Fibroblast of lung (primary cell): Measurements from ENCODE around the gene CLEC16A. TPM values are rescaled to one million over a fixed set of nuclear protein-coding genes. Genes with fewer than 3 reads are reported as not detected.

Source experiments
- DNase-seq, 2 donors: peaks; one replicate each; pipeline versions ENCODE4 v3.0.0 to v3.0.0-alpha.2; 2010; ENCODE audit warnings: low read depth in 2 of 2
- H2AFZ ChIP-seq: 2 replicates; pipeline ENCODE4 v1.5.1; 2012; ENCODE audit warnings: low read length, control low read depth, inconsistent platforms
- H3K27ac ChIP-seq: 2 replicates; pipeline ENCODE4 v1.5.1; 2011; ENCODE audit warnings: low read length, control low read depth; ENCODE audit not compliant: insufficient read depth
- H3K27me3 ChIP-seq: 2 replicates; pipeline ENCODE4 v1.5.1; 2011; ENCODE audit warnings: mild to moderate bottlenecking, low read length; ENCODE audit not compliant: control insufficient read depth, insufficient read depth
- H3K36me3 ChIP-seq: 2 replicates; pipeline ENCODE4 v1.5.1; 2011; ENCODE audit warnings: low read length; ENCODE audit not compliant: control insufficient read depth, insufficient read depth
- H3K4me1 ChIP-seq: 2 replicates; pipeline ENCODE4 v1.5.1; 2011; ENCODE audit warnings: low read length; ENCODE audit not compliant: control insufficient read depth, insufficient read depth; ENCODE audit errors: extremely low read depth
- H3K4me2 ChIP-seq: 2 replicates; pipeline ENCODE4 v1.5.1; 2011; ENCODE audit warnings: low read length, control low read depth; ENCODE audit not compliant: insufficient read depth; ENCODE audit errors: extremely low read depth
- H3K4me3 ChIP-seq, 4 experiments: fragments of 200-600 bp in 1 of 4; sonication (generic) in 1 of 4; replicated peaks in 1 of 4; 2 replicates each; pipeline ENCODE4 v1.5.1; 2011 to 2016; ENCODE audit warnings: low read length in 4 of 4, low read depth in 3 of 4, mild to moderate bottlenecking in 3 of 4, control low read depth in 2 of 4, inconsistent platforms in 1 of 4, mixed read lengths in 1 of 4; ENCODE audit not compliant: insufficient read depth in 1 of 4; ENCODE audit errors: control extremely low read depth in 1 of 4
- H3K79me2 ChIP-seq: 2 replicates; pipeline ENCODE4 v1.5.1; 2012; ENCODE audit warnings: mild to moderate bottlenecking, low read length, inconsistent platforms; ENCODE audit not compliant: control insufficient read depth, insufficient read depth
- H3K9ac ChIP-seq: 2 replicates; pipeline ENCODE4 v1.5.1; 2011; ENCODE audit warnings: mild to moderate bottlenecking, low read length, control low read depth; ENCODE audit not compliant: insufficient read depth
- H3K9me3 ChIP-seq: 2 replicates; pipeline ENCODE4 v1.5.1; 2012; ENCODE audit warnings: low read depth, low read length; ENCODE audit not compliant: control insufficient read depth, insufficient read depth
- H4K20me1 ChIP-seq: 2 replicates; pipeline ENCODE4 v1.5.1; 2011; ENCODE audit warnings: low read length; ENCODE audit not compliant: control insufficient read depth, insufficient read depth; ENCODE audit errors: extremely low read depth
- EZH2 ChIP-seq: IDR thresholded peaks from 2 replicates; pipeline ENCODE4 v1.5.1; 2012; ENCODE audit warnings: low read length, control low read depth, mild to moderate bottlenecking; ENCODE audit errors: missing control alignments
- polyA plus RNA-seq, 2 donors: library from polyadenylated mRNA; depleted of rRNA in 1 of 2; stranded (reverse) in 1 of 2; unstranded in 1 of 2; fragments of >200 nt; gene quantifications; 2 replicates each; pipeline ENCODE4 v1.2.1, GENCODE V29; 2011 to 2012; ENCODE audit warnings: missing spikeins in 1 of 2
- total RNA-seq: library from RNA; depleted of rRNA; stranded (reverse); fragments of >200 nt; gene quantifications from 2 replicates; pipeline ENCODE4 v1.2.1, GENCODE V29; 2014
- TF ChIP-seq, protein P1 (sequence below), 2 donors: IDR thresholded peaks in 1 of 2; conservative IDR thresholded peaks in 1 of 2; 1 replicate in 1 of 2; 2 replicates in 1 of 2; pipeline ENCODE4 v1.5.1; 2011 to 2012; ENCODE audit warnings: low read length in 2 of 2, control low read depth in 1 of 2, inconsistent platforms in 1 of 2, low read depth in 1 of 2, mild to moderate bottlenecking in 1 of 2

Gene CLEC16A
- total and polyA plus RNA-seq, 2 donors (not counting 1 experiment from before 2014, with no cell fraction given), result 9.1 to 22.0 TPM

DNA sequence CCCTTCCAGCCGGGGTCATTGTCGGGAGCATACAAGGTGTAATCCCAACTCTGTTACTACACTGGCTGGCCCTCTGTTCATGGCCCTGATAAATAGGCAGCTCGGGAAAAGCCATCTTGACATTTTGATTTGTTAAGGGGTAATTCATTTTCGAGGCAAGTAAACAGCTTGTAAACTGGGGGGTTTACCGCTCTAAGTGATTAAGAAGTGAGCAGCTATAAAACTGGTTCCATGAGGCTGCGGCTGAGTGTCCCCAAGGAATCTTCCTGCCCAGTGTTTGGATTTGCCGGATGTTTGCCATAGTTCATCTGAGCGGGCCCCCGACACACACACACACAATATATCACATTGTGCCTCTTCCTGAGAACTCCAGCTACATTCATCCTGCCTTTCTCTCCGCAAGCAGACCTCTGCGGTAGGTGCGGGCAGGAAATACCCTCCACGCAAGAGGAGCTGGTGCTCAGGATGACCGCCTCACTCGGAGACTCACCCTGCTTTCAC, 219.4 kb downstream of the CLEC16A start:
- Histone ChIP-seq H3K9ac (no peak overlapping the region), H3K4me2 (no peak overlapping the region), H3K27ac (no peak overlapping the region), H3K36me3 (no peaks in the 10 kb centered on the region), H3K4me1 (peaks cover 7% of the 10 kb centered on the region), H2AFZ (no peak overlapping the region), H3K4me3 (no peak overlapping the region), H4K20me1 (no peaks in the 10 kb centered on the region), H3K9me3 (no peaks in the 10 kb centered on the region), H3K79me2 (no peaks in the 10 kb centered on the region), H3K27me3 (no peaks in the 10 kb centered on the region)
- no peak for DNase-seq
- TF ChIP-seq, protein P1, sequence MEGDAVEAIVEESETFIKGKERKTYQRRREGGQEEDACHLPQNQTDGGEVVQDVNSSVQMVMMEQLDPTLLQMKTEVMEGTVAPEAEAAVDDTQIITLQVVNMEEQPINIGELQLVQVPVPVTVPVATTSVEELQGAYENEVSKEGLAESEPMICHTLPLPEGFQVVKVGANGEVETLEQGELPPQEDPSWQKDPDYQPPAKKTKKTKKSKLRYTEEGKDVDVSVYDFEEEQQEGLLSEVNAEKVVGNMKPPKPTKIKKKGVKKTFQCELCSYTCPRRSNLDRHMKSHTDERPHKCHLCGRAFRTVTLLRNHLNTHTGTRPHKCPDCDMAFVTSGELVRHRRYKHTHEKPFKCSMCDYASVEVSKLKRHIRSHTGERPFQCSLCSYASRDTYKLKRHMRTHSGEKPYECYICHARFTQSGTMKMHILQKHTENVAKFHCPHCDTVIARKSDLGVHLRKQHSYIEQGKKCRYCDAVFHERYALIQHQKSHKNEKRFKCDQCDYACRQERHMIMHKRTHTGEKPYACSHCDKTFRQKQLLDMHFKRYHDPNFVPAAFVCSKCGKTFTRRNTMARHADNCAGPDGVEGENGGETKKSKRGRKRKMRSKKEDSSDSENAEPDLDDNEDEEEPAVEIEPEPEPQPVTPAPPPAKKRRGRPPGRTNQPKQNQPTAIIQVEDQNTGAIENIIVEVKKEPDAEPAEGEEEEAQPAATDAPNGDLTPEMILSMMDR (conservative IDR thresholded peaks at IDR 0.05 in 1 of 2, IDR thresholded peaks at IDR 0.05 in 1 of 2; ENCODE audit: low read depth in 1 of 2, low read length in 2 of 2), result no peak
- TF ChIP-seq EZH2, result no peak

DNA sequence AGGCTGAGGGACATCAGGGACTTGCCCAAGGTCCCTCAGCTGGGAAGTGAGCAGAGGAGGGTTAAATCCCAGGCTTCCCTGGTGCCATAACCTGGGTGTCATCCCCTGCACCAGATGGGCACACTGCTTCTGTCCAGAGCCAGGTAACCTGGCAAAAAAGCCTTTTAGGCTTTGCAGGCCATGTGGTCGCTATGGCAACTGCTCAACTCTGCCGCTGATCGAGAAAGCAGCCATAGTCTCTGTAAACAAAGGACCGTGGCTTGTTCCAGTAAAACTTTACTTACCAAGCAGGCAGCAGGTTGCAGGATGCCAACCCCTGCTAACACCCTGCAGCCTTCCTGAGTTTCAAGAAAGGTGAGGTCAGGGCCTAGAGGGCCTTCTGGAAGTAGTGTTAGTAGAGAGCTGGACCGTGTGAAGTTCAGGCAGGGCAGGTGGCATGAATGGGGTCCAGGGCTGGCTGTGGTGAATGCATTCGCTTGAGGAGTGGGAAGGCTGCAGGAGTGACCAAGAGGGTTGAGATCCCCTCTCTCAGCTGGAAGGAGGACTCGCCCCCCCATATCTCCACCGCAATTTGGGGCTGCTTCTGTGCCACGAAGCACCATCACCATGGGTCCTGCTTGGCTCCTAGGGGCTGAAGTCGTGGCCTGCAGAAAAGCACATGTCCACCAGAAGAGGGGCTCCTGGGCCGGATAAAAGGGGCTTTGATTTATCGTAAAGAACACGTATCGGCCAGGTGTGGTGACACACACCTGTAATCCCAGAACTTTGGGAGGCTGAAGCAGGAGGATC, 220.3 kb downstream of the CLEC16A start:
- Histone ChIP-seq H4K20me1 (no peaks in the 10 kb centered on the region), H3K36me3 (no peaks in the 10 kb centered on the region), H3K4me1 (peaks cover 7% of the 10 kb centered on the region), H3K27ac (no peak overlapping the region), H3K27me3 (no peaks in the 10 kb centered on the region), H3K9me3 (no peaks in the 10 kb centered on the region), H3K9ac (no peak overlapping the region), H2AFZ (no peak overlapping the region), H3K4me3 (no peak overlapping the region), H3K79me2 (no peaks in the 10 kb centered on the region), H3K4me2 (no peak overlapping the region)
- TF ChIP-seq, protein P1 (conservative IDR thresholded peaks at IDR 0.05 in 1 of 2, IDR thresholded peaks at IDR 0.05 in 1 of 2; ENCODE audit: low read depth in 1 of 2, low read length in 2 of 2), result no peak
- TF ChIP-seq EZH2, result no peak
- DNase-seq, result no peak

DNA sequence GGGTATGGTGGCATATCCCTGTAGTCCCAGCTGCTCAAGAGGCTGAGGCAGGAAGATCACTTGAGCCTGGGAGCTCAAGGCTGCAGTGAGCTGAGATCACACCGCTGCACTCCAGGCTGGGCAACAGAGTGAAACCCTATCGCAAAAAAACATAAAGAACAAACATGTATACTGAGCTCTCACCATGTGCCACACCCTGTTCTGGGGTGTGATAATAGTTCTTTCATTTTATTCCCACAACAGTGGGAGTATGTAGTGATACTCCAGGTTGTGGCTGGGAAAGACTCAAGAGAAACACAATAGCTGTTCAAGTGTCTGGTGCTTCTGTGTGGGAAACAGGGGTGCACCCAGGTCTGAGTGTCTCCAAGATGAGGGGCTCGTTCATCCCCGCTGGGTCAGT, 221.0 kb downstream of the CLEC16A start:
- H3K36me3 ChIP-seq, result no peaks in the 10 kb centered on the region
- H3K79me2 ChIP-seq, result no peaks in the 10 kb centered on the region
- no peak for TF ChIP-seq EZH2
- TF ChIP-seq, protein P1 (conservative IDR thresholded peaks at IDR 0.05 in 1 of 2, IDR thresholded peaks at IDR 0.05 in 1 of 2; ENCODE audit: low read depth in 1 of 2, low read length in 2 of 2), result no peak
- no peaks in the 10 kb centered on the region for H3K9me3 ChIP-seq
- H3K4me3 ChIP-seq, result no peak overlapping the region
- H3K27ac ChIP-seq, result no peak overlapping the region
- no peak overlapping the region for H2AFZ ChIP-seq
- H3K27me3 ChIP-seq, result no peaks in the 10 kb centered on the region
- no peaks in the 10 kb centered on the region for H4K20me1 ChIP-seq
- DNase-seq, result no peak
- H3K9ac ChIP-seq, result no peak overlapping the region
- H3K4me2 ChIP-seq, result no peak overlapping the region
- peaks cover 7% of the 10 kb centered on the region for H3K4me1 ChIP-seq
